HuH-7.5 (cell line): ENCODE data around the gene ZNF414.
"Not testable (repeated sequence)": the region's sequence is repeated elsewhere in the genome, so short reads cannot be mapped to it uniquely, and the experiment has no call there.

Source experiments
- DNase-seq: peaks from one replicate; pipeline ENCODE4 v3.0.0; 2011; ENCODE audit warnings: low spot score

ZNF414 gene

GRCh38 chr19:8517551-8518442, 3.8 kb upstream of the ZNF414 start:
- no peak for DNase-seq

GRCh38 chr19:8515317-8515716, 1.4 kb upstream of the ZNF414 start:
- no peak for DNase-seq

GRCh38 chr19:8514505-8515009, 590 bp upstream of the ZNF414 start:
- not testable (repeated sequence) for DNase-seq

- no peak for DNase-seq
Measured at GRCh38 chr19:8513036-8513686, 806 bp downstream of the ZNF414 start.

- DNase-seq = peak; percentile 74
Measured at GRCh38 chr19:8512115-8512967, 1.6 kb downstream of the ZNF414 start.

GRCh38 chr19:8511573-8512101, 2.3 kb downstream of the ZNF414 start:
- no peak for DNase-seq

GRCh38 chr19:8510589-8511115, 3.3 kb downstream of the ZNF414 start:
- DNase-seq = no peak

GRCh38 chr19:8506402-8506957, 7.5 kb downstream of the ZNF414 start:
- DNase-seq = no peak

GRCh38 chr19:8505680-8506401, 8.1 kb downstream of the ZNF414 start:
- peak; percentile 99 for DNase-seq

- DNase-seq = no peak
Measured at GRCh38 chr19:8504919-8505318, 9.0 kb downstream of the ZNF414 start.

GRCh38 chr19:8504171-8504570, 9.8 kb downstream of the ZNF414 start:
- no peak for DNase-seq

GRCh38 chr19:8503510-8503909, 10.5 kb downstream of the ZNF414 start:
- DNase-seq = no peak

- no peak for DNase-seq
Measured at GRCh38 chr19:8501981-8502380, 12.0 kb downstream of the ZNF414 start.

- no peak for DNase-seq
Measured at GRCh38 chr19:8501516-8501915, 12.5 kb downstream of the ZNF414 start.

GRCh38 chr19:8500158-8500557, 13.8 kb downstream of the ZNF414 start:
- no peak for DNase-seq

GRCh38 chr19:8499048-8499833, 14.7 kb downstream of the ZNF414 start:
- no peak for DNase-seq

- no peak for DNase-seq
Measured at GRCh38 chr19:8498295-8498694, 15.7 kb downstream of the ZNF414 start.

GRCh38 chr19:8494158-8494557, 19.8 kb downstream of the ZNF414 start:
- DNase-seq = no peak

GRCh38 chr19:8491574-8491973, 22.4 kb downstream of the ZNF414 start:
- no peak for DNase-seq

- no peak for DNase-seq
Measured at GRCh38 chr19:8490873-8491272, 23.1 kb downstream of the ZNF414 start.
